Adrenal gland (tissue), 5 donors: ENCODE results near the gene CMPK1.

Experiments
- POLR2A ChIP-seq, 2 donors: fragments of 450-650 bp; IDR thresholded peaks; one replicate each; pipeline ENCODE4 v1.6.1; 2017; ENCODE audit warnings: antibody characterized with exemption in 2 of 2, mild to moderate bottlenecking in 2 of 2, moderate library complexity in 1 of 2
- TF ChIP-seq, protein P1 (sequence below), 6 experiments: fragments of 450-650 bp in 4 of 6; fragments of 200-600 bp in 2 of 6; sonication (generic) in 1 of 6; IDR thresholded peaks; 1 replicate in 5 of 6; 2 replicates in 1 of 6; pipeline versions ENCODE4 v1.5.1 to v1.8.0; 2016 to 2021; ENCODE audit warnings: antibody characterized with exemption in 6 of 6, mild to moderate bottlenecking in 2 of 6, moderate library complexity in 1 of 6
- donor health status: DM: no; HTN: no; CAD: no.

DNA sequence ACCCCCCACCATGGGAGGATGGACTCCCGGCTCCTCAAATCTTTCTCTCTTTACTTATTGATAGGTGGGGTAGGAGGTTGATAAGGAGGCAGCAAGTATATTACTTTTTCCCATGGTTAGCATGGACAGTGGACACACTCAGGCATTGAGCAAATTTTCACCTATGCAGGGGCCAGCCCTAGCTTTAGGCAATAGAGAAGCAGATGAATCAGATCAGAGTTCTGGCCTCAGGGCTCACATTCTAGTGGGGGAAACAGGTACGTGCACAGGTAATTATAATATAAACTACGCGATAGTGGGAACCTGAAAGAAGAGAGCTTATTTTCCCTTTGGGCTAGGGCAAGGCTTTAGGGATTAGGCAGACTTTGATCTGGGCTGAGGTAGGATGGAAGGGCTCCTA, 69.0 kb downstream of the CMPK1 start:
- TF ChIP-seq, protein P1, sequence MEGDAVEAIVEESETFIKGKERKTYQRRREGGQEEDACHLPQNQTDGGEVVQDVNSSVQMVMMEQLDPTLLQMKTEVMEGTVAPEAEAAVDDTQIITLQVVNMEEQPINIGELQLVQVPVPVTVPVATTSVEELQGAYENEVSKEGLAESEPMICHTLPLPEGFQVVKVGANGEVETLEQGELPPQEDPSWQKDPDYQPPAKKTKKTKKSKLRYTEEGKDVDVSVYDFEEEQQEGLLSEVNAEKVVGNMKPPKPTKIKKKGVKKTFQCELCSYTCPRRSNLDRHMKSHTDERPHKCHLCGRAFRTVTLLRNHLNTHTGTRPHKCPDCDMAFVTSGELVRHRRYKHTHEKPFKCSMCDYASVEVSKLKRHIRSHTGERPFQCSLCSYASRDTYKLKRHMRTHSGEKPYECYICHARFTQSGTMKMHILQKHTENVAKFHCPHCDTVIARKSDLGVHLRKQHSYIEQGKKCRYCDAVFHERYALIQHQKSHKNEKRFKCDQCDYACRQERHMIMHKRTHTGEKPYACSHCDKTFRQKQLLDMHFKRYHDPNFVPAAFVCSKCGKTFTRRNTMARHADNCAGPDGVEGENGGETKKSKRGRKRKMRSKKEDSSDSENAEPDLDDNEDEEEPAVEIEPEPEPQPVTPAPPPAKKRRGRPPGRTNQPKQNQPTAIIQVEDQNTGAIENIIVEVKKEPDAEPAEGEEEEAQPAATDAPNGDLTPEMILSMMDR (IDR thresholded peaks at IDR 0.05) = no peak
- no peak for TF ChIP-seq POLR2A (IDR thresholded peaks at IDR 0.05)
